Transverse colon (tissue), 4 donors: Measurements from ENCODE around the gene CYSRT1. TPM values are rescaled to one million over a fixed set of nuclear protein-coding genes. Genes with fewer than 3 reads are reported as not detected.
"Not testable (repeated sequence)": the region's sequence is repeated elsewhere in the genome, so short reads cannot be mapped to it uniquely, and the experiment has no call there.

Source experiments
- DNase-seq: peaks from one replicate; pipeline ENCODE4 v3.0.0-alpha.2; 2019
- H3K27ac ChIP-seq, 4 donors: fragments of 200-600 bp; sonication (generic); 2 replicates each; pipeline ENCODE4 v1.5.1; 2016 to 2018; ENCODE audit warnings: inconsistent platforms in 4 of 4
- H3K27me3 ChIP-seq: fragments of 200-600 bp; sonication (generic); 2 replicates; pipeline ENCODE4 v1.5.1; 2017; ENCODE audit warnings: inconsistent platforms
- H3K36me3 ChIP-seq, 4 donors: fragments of 200-600 bp; sonication (generic); 2 replicates each; pipeline ENCODE4 v1.5.1; 2017 to 2019; ENCODE audit warnings: inconsistent platforms in 4 of 4
- H3K4me1 ChIP-seq, 4 donors: fragments of 200-600 bp; sonication (generic); 2 replicates each; pipeline ENCODE4 v1.5.1; 2017 to 2020; ENCODE audit warnings: inconsistent platforms in 4 of 4
- H3K4me3 ChIP-seq, 4 donors: fragments of 200-600 bp; sonication (generic); 1 replicate in 1 of 4; 2 replicates in 3 of 4; pipeline versions ENCODE4 v1.5.1 to v1.6.1; 2017 to 2019; ENCODE audit warnings: inconsistent platforms in 4 of 4
- H3K9me3 ChIP-seq, 2 donors: fragments of 200-600 bp; sonication (generic); 2 replicates each; pipeline ENCODE4 v1.5.1; 2017 to 2019; ENCODE audit warnings: inconsistent platforms in 2 of 2
- EP300 ChIP-seq: sonication (generic); formaldehyde crosslinking; IDR thresholded peaks from one replicate; pipeline ENCODE4 v1.6.1; 2017; ENCODE audit warnings: antibody characterized with exemption, low read depth
- POLR2A ChIP-seq: fragments of 450-650 bp; IDR thresholded peaks from one replicate; pipeline ENCODE4 v1.6.1; 2016; ENCODE audit warnings: antibody characterized with exemption, mild to moderate bottlenecking, moderate library complexity
- POLR2AphosphoS5 ChIP-seq, 3 donors: sonication (generic); formaldehyde crosslinking; IDR thresholded peaks; one replicate each; pipeline ENCODE4 v1.6.1; 2016; ENCODE audit warnings: antibody characterized with exemption in 3 of 3
- WGBS, 2 donors: methylation state at CpG; one replicate each; pipeline ENCODE4 v1.1.5; 2018; ENCODE audit warnings: low coverage in 1 of 2; 5-methylcytosine and 5-hydroxymethylcytosine counted together
- in situ Hi-C, 4 donors: fragments of 200-750 bp; cut with MboI; loops; one replicate each; pipeline versions ENCODE4 v1.15.0 to v1.15.1; 2017; ENCODE audit warnings: low sequenced_read_pairs in 3 of 4, low pct_ligation_motif_present in 1 of 4, low pct_unique_long_range_greater_than_20kb in 1 of 4
- intact Hi-C: fragments of 100-400 bp; cut with DNase I; formaldehyde crosslinking; loops from one replicate; pipeline ENCODE4 v1.15.1; 2023; ENCODE audit warnings: low total_unique reads
- total RNA-seq, 4 donors: library from RNA; depleted of rRNA; stranded (reverse); fragments of >200 nt; gene quantifications; one replicate each; pipeline ENCODE4 v1.1.0, GENCODE V29; 2016
- TF ChIP-seq, protein P1 (sequence below), 5 experiments: fragments of 200-600 bp in 3 of 5; fragments of 450-650 bp in 2 of 5; sonication (generic) in 3 of 5; IDR thresholded peaks; 1 replicate in 2 of 5; 2 replicates in 3 of 5; pipeline ENCODE4 v1.5.1; 2016 to 2017; ENCODE audit warnings: antibody characterized with exemption in 5 of 5, inconsistent platforms in 3 of 5, mild to moderate bottlenecking in 2 of 5, moderate library complexity in 1 of 5

Gene CYSRT1
- total RNA-seq, 4 donors from 2014 or later, result not detected

DNA sequence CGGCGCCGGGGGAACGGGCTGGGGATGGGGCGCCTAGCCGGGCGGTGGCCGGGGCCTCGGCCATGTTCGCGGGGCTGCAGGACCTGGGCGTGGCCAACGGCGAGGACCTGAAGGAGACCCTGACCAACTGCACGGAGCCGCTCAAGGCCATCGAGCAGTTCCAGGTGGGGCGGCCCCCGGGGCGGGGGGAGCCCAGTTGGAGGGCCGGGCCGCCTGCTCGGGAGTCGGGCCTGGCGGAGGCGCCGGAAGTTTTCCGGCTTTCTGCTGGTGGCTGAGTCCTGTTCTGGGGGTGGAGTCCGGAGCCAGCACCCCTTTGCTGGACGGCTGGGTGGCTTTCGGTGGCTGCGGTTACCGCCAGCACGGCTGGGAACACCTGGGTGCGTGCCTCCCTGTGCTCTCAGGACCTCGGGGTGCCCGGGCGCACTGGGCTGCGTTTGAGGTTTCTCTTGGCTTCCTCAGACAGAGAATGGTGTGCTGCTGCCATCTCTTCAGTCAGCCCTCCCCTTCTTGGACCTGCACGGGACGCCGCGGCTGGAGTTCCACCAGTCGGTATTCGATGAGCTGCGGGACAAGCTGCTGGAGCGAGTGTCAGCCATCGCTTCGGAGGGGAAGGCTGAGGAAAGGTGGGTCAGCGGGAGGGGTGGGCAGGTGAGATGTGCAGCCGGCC, 30.6 kb downstream of the CYSRT1 start:
- Histone ChIP-seq H3K4me1 (peaks cover 21 to 31% (median 24%) of the 10 kb centered on the region in 4 donors), H3K27ac (peak overlapping the region; percentile 88 to 91 (median 89)), H3K27me3 (no peaks in the 10 kb centered on the region), H3K4me3 (peak overlapping the region; percentile 90 to 98 (median 96)), H3K9me3 (no peaks in the 10 kb centered on the region), H3K36me3 (peaks cover 0 to 7% (median 3%) of the 10 kb centered on the region in 4 donors)
- peak; percentile 6 for TF ChIP-seq POLR2A
- TF ChIP-seq, protein P1, sequence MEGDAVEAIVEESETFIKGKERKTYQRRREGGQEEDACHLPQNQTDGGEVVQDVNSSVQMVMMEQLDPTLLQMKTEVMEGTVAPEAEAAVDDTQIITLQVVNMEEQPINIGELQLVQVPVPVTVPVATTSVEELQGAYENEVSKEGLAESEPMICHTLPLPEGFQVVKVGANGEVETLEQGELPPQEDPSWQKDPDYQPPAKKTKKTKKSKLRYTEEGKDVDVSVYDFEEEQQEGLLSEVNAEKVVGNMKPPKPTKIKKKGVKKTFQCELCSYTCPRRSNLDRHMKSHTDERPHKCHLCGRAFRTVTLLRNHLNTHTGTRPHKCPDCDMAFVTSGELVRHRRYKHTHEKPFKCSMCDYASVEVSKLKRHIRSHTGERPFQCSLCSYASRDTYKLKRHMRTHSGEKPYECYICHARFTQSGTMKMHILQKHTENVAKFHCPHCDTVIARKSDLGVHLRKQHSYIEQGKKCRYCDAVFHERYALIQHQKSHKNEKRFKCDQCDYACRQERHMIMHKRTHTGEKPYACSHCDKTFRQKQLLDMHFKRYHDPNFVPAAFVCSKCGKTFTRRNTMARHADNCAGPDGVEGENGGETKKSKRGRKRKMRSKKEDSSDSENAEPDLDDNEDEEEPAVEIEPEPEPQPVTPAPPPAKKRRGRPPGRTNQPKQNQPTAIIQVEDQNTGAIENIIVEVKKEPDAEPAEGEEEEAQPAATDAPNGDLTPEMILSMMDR (IDR thresholded peaks at IDR 0.05), result no peak
- intact Hi-C loops (no loop called here), in situ Hi-C loops (no loop called here)
- 1% methylated on average over 45 of the region's 51 CpGs; no CpG with 5 or more reads in 1 of the 2 donors for WGBS, 2 donors
- peak; percentile 60 for DNase-seq

- intact Hi-C loops, result no loop called here
- no peaks in the 10 kb centered on the region for H3K27me3 ChIP-seq
- H3K9me3 ChIP-seq, result no peaks in the 10 kb centered on the region
- H3K36me3 ChIP-seq, result peaks cover 0 to 7% (median 3%) of the 10 kb centered on the region in 4 donors
- H3K4me3 ChIP-seq, result peak overlapping the region in 2 of 4 donors; percentile 93 to 98
- WGBS, 2 donors, result 82% methylated on average over 15 of the region's 15 CpGs; no CpG with 5 or more reads in 1 of the 2 donors
- in situ Hi-C loops, result no loop called here
- no peak for DNase-seq
- peak overlapping the region in 1 of 4 donors; percentile 90 for H3K27ac ChIP-seq
- no peak for TF ChIP-seq EP300
- TF ChIP-seq POLR2AphosphoS5 (IDR thresholded peaks at IDR 0.05), result no peak
- no peak for TF ChIP-seq POLR2A
- TF ChIP-seq, protein P1 (IDR thresholded peaks at IDR 0.05), result no peak
- peaks cover 21 to 31% (median 24%) of the 10 kb centered on the region in 4 donors for H3K4me1 ChIP-seq
These were observed 31.4 kb downstream of the CYSRT1 start for GRCh38 chr9:137256362-137256761.

GRCh38 chr9:137256856-137257255, 31.9 kb downstream of the CYSRT1 start:
- in situ Hi-C loops (no loop called here), intact Hi-C loops (no loop called here)
- TF ChIP-seq POLR2AphosphoS5 (IDR thresholded peaks at IDR 0.05) (no peak), POLR2A (no peak), EP300 (no peak)
- TF ChIP-seq, protein P1 (IDR thresholded peaks at IDR 0.05), result no peak
- peak overlapping the region in 1 of 4 donors; percentile 98 for H3K4me3 ChIP-seq
- H3K27ac ChIP-seq, result no peak overlapping the region
- DNase-seq, result no peak
- peaks cover 21 to 31% (median 24%) of the 10 kb centered on the region in 4 donors for H3K4me1 ChIP-seq
- no peaks in the 10 kb centered on the region for H3K9me3 ChIP-seq
- H3K36me3 ChIP-seq, result peaks cover 0 to 7% (median 3%) of the 10 kb centered on the region in 4 donors
- no peaks in the 10 kb centered on the region for H3K27me3 ChIP-seq
- WGBS, 2 donors, result 89 to 93% methylated on average over 3 to 15 of the region's 15 CpGs

DNA sequence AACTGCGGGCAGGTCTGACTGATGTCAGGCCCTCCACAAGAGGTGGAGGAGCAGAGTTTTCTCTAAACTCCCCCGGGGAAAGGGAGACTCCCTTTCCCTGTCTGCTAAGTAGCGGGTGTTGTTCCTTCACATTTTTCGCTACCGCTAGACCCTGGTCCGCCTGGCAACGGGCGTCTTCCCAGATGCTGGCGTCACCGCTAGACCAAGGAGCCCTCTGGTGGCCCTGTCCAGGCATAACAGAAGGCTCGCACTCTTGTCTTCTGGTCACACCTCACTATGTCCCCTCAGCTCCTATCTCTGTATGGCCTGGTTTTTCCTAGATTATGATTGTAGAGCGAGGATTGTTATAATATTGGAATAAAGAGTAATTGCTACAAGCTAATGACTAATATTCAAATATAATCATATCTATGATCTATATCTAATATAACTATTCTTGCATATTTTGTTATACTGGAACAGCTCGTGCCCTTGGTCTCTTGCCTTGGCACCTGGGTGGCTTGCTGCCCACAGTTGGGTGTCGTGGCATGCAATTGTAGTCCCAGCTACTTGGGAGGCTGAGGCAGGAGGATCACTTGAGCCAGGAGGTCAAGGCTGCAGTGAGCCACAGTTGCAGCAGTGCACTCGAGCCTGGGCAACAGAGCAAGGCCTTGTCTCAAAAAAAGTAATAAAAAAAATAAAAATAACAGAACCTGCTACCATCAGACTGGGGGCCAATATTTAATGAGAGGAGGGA, 37.4 kb downstream of the CYSRT1 start:
- H3K9me3 ChIP-seq, H3K27me3 ChIP-seq, intact Hi-C loops, H3K27ac ChIP-seq, DNase-seq, H3K4me3 ChIP-seq, H3K4me1 ChIP-seq, in situ Hi-C loops: not testable (repeated sequence)
- WGBS, 2 donors, result 46 to 87% methylated on average over 3 to 10 of the region's 15 CpGs
- peaks cover 0 to 29% (median 8%) of the 10 kb centered on the region in 4 donors for H3K36me3 ChIP-seq
- TF ChIP-seq, protein P1 (IDR thresholded peaks at IDR 0.05), result peak; percentile 36 to 64 (median 54)
